ENCODE results near the gene TMEM79. TPM values are rescaled to one million over a fixed set of nuclear protein-coding genes. Genes with fewer than 3 reads are reported as not detected.

The TMEM79 gene
- polyA plus RNA-seq, 1 donor (not counting 4 experiments of a cell fraction or from before 2014, with no cell fraction given) = 14.2 TPM

DNA sequence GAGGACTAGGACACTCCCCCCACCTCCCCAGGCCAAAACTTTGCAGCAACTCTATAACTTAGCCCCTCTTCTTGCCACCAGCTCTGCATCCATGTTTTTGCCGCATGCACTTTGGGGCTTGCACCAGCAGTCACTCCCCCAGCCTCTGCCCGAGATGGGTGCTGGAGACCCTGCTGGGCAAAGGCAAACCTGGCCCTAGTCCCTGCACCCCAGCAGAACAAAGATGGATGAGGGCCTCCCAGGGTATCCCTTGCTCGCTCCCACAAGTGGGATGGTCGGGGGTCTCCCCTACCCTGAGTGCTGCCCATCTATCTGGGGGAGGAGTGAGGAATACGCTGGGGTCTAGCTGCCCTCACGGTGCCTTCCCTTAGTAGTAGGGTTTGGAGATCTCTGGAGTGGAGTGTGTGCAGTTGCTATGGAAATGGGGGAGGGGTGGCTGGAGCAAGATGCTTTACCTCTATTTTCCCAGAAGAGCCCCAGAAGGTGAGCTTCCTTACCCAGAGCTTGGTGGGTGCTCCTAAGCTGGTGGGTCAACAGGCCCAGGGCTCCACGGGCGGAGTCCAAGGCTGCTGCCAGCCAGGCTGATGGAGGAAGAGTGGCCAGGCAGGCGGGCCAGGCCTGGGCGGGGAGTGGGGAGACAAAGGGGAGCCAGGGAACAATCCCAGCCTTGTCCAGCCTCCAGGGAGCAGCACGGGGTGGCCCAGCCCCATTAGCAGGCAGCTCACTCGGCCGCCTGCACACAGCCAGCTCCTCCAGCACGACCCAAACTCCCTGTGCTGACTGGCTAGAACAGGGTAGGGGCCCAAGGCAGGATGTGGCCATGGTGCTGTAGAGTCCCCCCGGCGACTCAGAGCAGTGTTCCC, 36.4 kb upstream of the TMEM79 start, which contains the start of gene PAQR6:
Gene PAQR6, minus strand, starts transcription at position 597 of the 863 bp plus-strand sequence. CDS start 1,325 bp downstream, outside the sequence.
- Histone ChIP-seq H3K27me3 (ENCODE audit: control insufficient read depth, extremely low read depth, insufficient read depth, low read length) (peaks cover 13% of the 10 kb centered on the region), H3K9me1 (ENCODE audit: control insufficient read depth, extremely low read depth, insufficient read depth, low read length) (no peaks in the 10 kb centered on the region), H4K20me1 (ENCODE audit: control insufficient read depth, extremely low read depth, insufficient read depth, low read length) (no peaks in the 10 kb centered on the region), H3K27ac (ENCODE audit: control insufficient read depth, insufficient read depth, low read length) (no peak within 1 kb of the TSS), H3K4me2 (ENCODE audit: control insufficient read depth, extremely low read depth, insufficient read depth, low read depth, low read length) (peak within 1 kb of the TSS; percentile 41), H3K36me3 (ENCODE audit: control insufficient read depth in 2 of 2, extremely low read depth in 1 of 2, insufficient read depth in 2 of 2, low read length in 2 of 2) (peaks cover 15 to 29% of the 10 kb centered on the region in 2 experiments), H3K9ac (ENCODE audit: control insufficient read depth, extremely low read depth, insufficient read depth, low read length) (no peak within 1 kb of the TSS), H2AFZ (ENCODE audit: control insufficient read depth, low read length) (no peak within 1 kb of the TSS), H3K79me2 (ENCODE audit: control insufficient read depth, insufficient read depth, low read length) (no peaks in the 10 kb centered on the region), H3K4me1 (ENCODE audit: control insufficient read depth, extremely low read depth, insufficient read depth, low read length) (peaks cover 25% of the 10 kb centered on the region), H3K9me3 (ENCODE audit: control insufficient read depth, low read depth, low read length) (no peaks in the 10 kb centered on the region), H3K4me3 (ENCODE audit: control insufficient read depth in 2 of 3, extremely low read depth in 1 of 3, insufficient read depth in 2 of 3, low read depth in 1 of 3, low read length in 3 of 3) (no peak within 1 kb of the TSS)
- FAIRE-seq (no peak), DNase-seq (ENCODE audit: low read depth, low spot score) (no peak)
- TF ChIP-seq EZH2 (IDR thresholded peaks at IDR 0.05; ENCODE audit: low read length) = no peak
- TF ChIP-seq, protein P1, sequence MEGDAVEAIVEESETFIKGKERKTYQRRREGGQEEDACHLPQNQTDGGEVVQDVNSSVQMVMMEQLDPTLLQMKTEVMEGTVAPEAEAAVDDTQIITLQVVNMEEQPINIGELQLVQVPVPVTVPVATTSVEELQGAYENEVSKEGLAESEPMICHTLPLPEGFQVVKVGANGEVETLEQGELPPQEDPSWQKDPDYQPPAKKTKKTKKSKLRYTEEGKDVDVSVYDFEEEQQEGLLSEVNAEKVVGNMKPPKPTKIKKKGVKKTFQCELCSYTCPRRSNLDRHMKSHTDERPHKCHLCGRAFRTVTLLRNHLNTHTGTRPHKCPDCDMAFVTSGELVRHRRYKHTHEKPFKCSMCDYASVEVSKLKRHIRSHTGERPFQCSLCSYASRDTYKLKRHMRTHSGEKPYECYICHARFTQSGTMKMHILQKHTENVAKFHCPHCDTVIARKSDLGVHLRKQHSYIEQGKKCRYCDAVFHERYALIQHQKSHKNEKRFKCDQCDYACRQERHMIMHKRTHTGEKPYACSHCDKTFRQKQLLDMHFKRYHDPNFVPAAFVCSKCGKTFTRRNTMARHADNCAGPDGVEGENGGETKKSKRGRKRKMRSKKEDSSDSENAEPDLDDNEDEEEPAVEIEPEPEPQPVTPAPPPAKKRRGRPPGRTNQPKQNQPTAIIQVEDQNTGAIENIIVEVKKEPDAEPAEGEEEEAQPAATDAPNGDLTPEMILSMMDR (optimal IDR thresholded peaks at IDR 0.05 in 1 of 3, IDR thresholded peaks at IDR 0.05 in 1 of 3, conservative IDR thresholded peaks at IDR 0.05 in 1 of 3; ENCODE audit: extremely low read depth in 1 of 3, insufficient read depth in 2 of 3, low read length in 3 of 3) = no peak
- dilution Hi-C loops (cut with MboI; ENCODE audit: extremely low pct_ligation_motif_present, low sequenced_read_pairs) = no loop called here

DNA sequence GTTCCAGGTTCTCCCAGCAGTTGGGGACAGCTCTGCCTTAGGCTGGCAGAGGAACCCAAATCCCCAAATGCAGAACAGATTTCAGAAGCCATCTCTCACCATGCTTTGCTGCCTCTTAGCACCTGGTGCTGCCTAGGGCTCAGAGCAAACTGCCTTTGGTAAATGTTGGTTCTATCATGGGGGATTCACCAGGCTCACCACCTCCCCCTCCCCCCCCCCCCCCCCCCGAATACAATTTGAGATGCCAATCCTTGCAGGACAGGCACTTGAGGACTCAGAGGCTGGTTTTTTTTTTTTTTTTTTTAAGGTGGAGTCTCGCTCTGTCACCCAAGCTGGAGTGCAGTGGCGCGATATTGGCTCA, 35.8 kb upstream of the TMEM79 start:
- H4K20me1 ChIP-seq (ENCODE audit: control insufficient read depth, extremely low read depth, insufficient read depth, low read length) = no peaks in the 10 kb centered on the region

More for the DNA sequence above, 35.8 kb upstream of the TMEM79 start:
- Histone ChIP-seq H3K4me3 (ENCODE audit: control insufficient read depth in 2 of 3, extremely low read depth in 1 of 3, insufficient read depth in 2 of 3, low read depth in 1 of 3, low read length in 3 of 3) (no peak overlapping the region), H3K27me3 (ENCODE audit: control insufficient read depth, extremely low read depth, insufficient read depth, low read length) (peaks cover 13% of the 10 kb centered on the region), H3K27ac (ENCODE audit: control insufficient read depth, insufficient read depth, low read length) (no peak overlapping the region), H3K4me1 (ENCODE audit: control insufficient read depth, extremely low read depth, insufficient read depth, low read length) (peaks cover 25% of the 10 kb centered on the region), H3K9me3 (ENCODE audit: control insufficient read depth, low read depth, low read length) (no peaks in the 10 kb centered on the region), H3K36me3 (ENCODE audit: control insufficient read depth in 2 of 2, extremely low read depth in 1 of 2, insufficient read depth in 2 of 2, low read length in 2 of 2) (peaks cover 21 to 35% of the 10 kb centered on the region in 2 experiments), H3K9me1 (ENCODE audit: control insufficient read depth, extremely low read depth, insufficient read depth, low read length) (no peaks in the 10 kb centered on the region), H3K79me2 (ENCODE audit: control insufficient read depth, insufficient read depth, low read length) (no peaks in the 10 kb centered on the region), H3K4me2 (ENCODE audit: control insufficient read depth, extremely low read depth, insufficient read depth, low read depth, low read length) (no peak overlapping the region), H2AFZ (ENCODE audit: control insufficient read depth, low read length) (no peak overlapping the region), H3K9ac (ENCODE audit: control insufficient read depth, extremely low read depth, insufficient read depth, low read length) (no peak overlapping the region)
- no peak for DNase-seq (ENCODE audit: low read depth, low spot score)
- dilution Hi-C loops (cut with MboI; ENCODE audit: extremely low pct_ligation_motif_present, low sequenced_read_pairs) = no loop called here
- FAIRE-seq = no peak
- no peak for TF ChIP-seq EZH2 (IDR thresholded peaks at IDR 0.05; ENCODE audit: low read length)
- TF ChIP-seq, protein P1 (optimal IDR thresholded peaks at IDR 0.05 in 1 of 3, IDR thresholded peaks at IDR 0.05 in 1 of 3, conservative IDR thresholded peaks at IDR 0.05 in 1 of 3; ENCODE audit: extremely low read depth in 1 of 3, insufficient read depth in 2 of 3, low read length in 3 of 3) = no peak

Data from keratinocyte (primary cell).